Measurements from ENCODE around the gene ADISSP.

DNA sequence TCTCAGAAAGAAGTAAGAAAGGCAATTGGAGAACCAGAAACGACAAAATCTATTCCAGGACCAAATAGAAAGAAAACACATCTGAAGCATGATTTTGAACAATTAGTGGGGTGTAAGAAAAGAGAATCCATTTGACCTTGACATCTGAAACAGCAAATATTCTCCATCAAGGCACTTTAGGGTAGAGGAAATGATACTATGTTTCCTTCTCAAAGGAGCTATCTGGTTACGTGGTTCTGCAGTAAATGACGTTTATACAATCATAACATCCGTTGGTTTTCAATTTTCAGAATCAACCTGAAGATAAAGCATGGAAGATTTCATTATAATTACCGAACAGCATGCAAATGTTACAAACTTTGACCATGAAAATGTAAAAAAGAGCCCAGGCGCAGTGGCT lies 46.9 kb downstream of the ADISSP start:
- TF ChIP-seq, protein P1, sequence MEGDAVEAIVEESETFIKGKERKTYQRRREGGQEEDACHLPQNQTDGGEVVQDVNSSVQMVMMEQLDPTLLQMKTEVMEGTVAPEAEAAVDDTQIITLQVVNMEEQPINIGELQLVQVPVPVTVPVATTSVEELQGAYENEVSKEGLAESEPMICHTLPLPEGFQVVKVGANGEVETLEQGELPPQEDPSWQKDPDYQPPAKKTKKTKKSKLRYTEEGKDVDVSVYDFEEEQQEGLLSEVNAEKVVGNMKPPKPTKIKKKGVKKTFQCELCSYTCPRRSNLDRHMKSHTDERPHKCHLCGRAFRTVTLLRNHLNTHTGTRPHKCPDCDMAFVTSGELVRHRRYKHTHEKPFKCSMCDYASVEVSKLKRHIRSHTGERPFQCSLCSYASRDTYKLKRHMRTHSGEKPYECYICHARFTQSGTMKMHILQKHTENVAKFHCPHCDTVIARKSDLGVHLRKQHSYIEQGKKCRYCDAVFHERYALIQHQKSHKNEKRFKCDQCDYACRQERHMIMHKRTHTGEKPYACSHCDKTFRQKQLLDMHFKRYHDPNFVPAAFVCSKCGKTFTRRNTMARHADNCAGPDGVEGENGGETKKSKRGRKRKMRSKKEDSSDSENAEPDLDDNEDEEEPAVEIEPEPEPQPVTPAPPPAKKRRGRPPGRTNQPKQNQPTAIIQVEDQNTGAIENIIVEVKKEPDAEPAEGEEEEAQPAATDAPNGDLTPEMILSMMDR (IDR thresholded peaks at IDR 0.05) = no peak
- no peak for TF ChIP-seq POLR2AphosphoS5 (IDR thresholded peaks at IDR 0.05)
- no peak for TF ChIP-seq POLR2A (IDR thresholded peaks at IDR 0.05)
- TF ChIP-seq EP300 (IDR thresholded peaks at IDR 0.05) = no peak

Measured in gastroesophageal sphincter (tissue), 3 donors.